GM12875 (cell line): Measurements from ENCODE around the gene BCORL1.

Experiments used
- H3K4me3 ChIP-seq: one replicate; pipeline ENCODE4 v1.5.1; 2011; ENCODE audit warnings: low read depth, low read length, control low read depth
- CTCF ChIP-seq: IDR thresholded peaks from 2 replicates; pipeline ENCODE4 v1.5.1; 2011; ENCODE audit warnings: low read depth, mild to moderate bottlenecking, control low read depth, inconsistent platforms, low read length, moderate library complexity, borderline replicate concordance; ENCODE audit not compliant: insufficient read depth

The BCORL1 gene

GRCh38 chrX:130084631-130085237 is 102.3 kb downstream of the BCORL1 start:
- H3K4me3 ChIP-seq, result peak overlapping the region; percentile 54
- TF ChIP-seq CTCF, result no peak

DNA sequence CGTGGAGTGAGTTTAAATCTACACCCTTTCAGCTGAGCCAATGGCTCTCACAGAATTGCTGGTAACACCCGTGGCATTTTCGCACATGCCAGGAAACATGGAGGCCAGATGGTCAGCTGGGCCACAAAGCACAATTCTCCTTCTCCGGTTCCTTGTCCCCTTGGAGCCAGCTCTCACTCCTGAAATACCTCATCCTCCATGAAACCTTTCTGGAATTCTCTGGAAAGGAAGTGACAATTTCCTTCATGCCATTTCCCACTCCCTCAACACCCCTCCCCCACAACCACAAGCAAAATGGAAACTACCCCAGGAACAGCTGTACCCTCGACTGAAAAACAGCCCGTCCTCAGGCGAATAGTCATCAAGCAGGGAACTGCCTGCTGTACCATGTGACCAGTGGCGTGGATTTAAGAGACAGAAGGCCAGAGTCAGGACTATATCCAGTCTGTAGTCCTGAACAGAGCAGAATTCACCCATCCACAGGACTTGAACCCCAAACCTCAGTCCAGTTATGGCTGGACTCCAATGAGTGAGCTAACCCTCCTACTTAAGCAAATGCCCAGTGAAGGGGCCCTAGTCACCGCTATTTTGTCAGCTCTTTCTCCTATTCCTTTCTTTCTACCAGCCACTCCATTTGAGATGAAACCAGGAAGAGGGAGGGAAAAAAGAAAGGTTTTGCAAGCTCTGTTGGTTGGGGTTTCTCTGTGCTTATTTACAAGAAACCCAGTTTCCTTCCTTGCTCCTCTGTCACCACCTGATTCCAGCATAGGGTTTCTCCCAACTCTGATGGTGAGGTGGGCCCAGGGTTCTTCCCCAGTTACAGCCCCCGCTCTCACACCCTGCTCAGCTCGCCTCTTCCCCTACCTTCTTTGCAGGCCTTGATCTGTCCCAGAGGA is 103.4 kb downstream of the BCORL1 start:
- TF ChIP-seq CTCF, result no peak
- H3K4me3 ChIP-seq, result peak overlapping the region; percentile 54

- H3K4me3 ChIP-seq, result peak overlapping the region; percentile 54
- 0 out of 2 replicates have a peak, but pooled peaks have one; percentile 2 for TF ChIP-seq CTCF
Observed at GRCh38 chrX:130086447-130087206, 104.2 kb downstream of the BCORL1 start.

GRCh38 chrX:130090364-130090763 is 107.9 kb downstream of the BCORL1 start:
- no peak for TF ChIP-seq CTCF

DNA sequence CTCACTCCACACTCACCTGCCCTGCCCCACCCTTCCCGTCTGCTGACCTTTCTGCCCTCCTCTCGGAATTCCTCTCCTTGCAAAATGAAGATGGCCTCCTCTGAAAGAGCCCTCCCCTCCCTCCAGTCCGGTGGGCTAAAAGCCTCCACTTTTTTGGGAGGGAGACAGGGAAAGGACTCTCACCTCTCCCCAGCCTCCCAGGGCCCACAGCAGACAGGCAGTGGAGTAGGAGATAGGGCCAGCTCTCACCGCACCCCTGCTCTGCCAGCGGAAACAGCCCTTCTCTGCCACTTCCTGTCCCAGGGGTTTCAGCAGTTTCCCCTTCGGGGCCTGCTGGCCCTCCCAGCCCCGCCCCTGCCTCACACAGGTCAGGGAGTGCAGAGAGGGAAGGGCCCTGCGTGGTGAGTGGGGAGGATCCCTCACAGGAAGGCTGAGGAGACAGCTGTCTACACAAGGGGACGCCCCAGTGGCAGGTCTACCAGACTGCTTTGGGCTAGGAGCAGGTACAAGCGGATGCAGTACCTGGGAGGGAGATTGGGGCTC is 109.6 kb downstream of the BCORL1 start:
- TF ChIP-seq CTCF, result peak; percentile 24; the same call in 1 of the 2 replicates
- H3K4me3 ChIP-seq, result peak overlapping the region; percentile 52

More at GRCh38 chrX:130090364-130090763, 107.9 kb downstream of the BCORL1 start:
- H3K4me3 ChIP-seq, result no peak overlapping the region

GRCh38 chrX:130093271-130093670 is 110.8 kb downstream of the BCORL1 start:
- H3K4me3 ChIP-seq, result no peak overlapping the region
- no peak for TF ChIP-seq CTCF
